Natural killer cell (primary cell): ENCODE data around the gene SNX9. TPM values are rescaled to one million over a fixed set of nuclear protein-coding genes. Genes with fewer than 3 reads are reported as not detected.

Source experiments
- ATAC-seq, 3 donors: fragments of 150-1000 bp in 2 of 3; fragments of 200-7000 bp in 1 of 3; cut with Tn5 transposase; 1 replicate in 1 of 3; 2 replicates in 2 of 3; pipeline ENCODE4 v1.10.0; 2021; ENCODE audit warnings: mild to moderate bottlenecking in 2 of 3, moderate library complexity in 2 of 3
- DNase-seq, 2 donors: peaks; one replicate each; pipeline versions ENCODE4 v3.0.0 to v3.0.0-alpha.2; 2013 to 2021; ENCODE audit warnings: mixed read lengths in 1 of 2
- H3K27ac ChIP-seq: one replicate; pipeline ENCODE4 v1.5.1; 2013; ENCODE audit warnings: mild to moderate bottlenecking, low read length
- H3K27me3 ChIP-seq: one replicate; pipeline ENCODE4 v1.6.1; 2013; ENCODE audit warnings: low read length; ENCODE audit not compliant: control insufficient read depth, insufficient read depth
- H3K36me3 ChIP-seq: one replicate; pipeline ENCODE4 v1.6.1; 2013; ENCODE audit warnings: low read length; ENCODE audit not compliant: control insufficient read depth, insufficient read depth
- H3K4me1 ChIP-seq: one replicate; pipeline ENCODE4 v1.6.1; 2013; ENCODE audit warnings: low read length; ENCODE audit not compliant: control insufficient read depth, insufficient read depth
- H3K4me3 ChIP-seq: one replicate; pipeline ENCODE4 v1.5.1; 2013; ENCODE audit warnings: low read length
- H3K9me3 ChIP-seq: one replicate; pipeline ENCODE4 v1.6.1; 2013; ENCODE audit warnings: low read length; ENCODE audit not compliant: control insufficient read depth, insufficient read depth
- H3K27ac Mint-ChIP-seq, 2 donors: one replicate each; pipeline ENCODE4 v1.8.0; 2022; ENCODE audit warnings: mild to moderate bottlenecking in 2 of 2, mixed read lengths in 2 of 2, moderate library complexity in 1 of 2
- H3K27me3 Mint-ChIP-seq, 2 donors: one replicate each; pipeline ENCODE4 v1.8.0; 2022; ENCODE audit warnings: low read depth in 2 of 2, mixed read lengths in 2 of 2
- H3K36me3 Mint-ChIP-seq: one replicate; pipeline ENCODE4 v1.8.0; 2022; ENCODE audit warnings: mixed read lengths
- H3K4me1 Mint-ChIP-seq, 2 donors: one replicate each; pipeline ENCODE4 v1.8.0; 2022; ENCODE audit warnings: mixed read lengths in 2 of 2
- H3K4me3 Mint-ChIP-seq: one replicate; pipeline ENCODE4 v1.8.0; 2022; ENCODE audit warnings: mild to moderate bottlenecking, moderate library complexity, mixed read lengths
- H3K9me3 Mint-ChIP-seq, 2 donors: one replicate each; pipeline ENCODE4 v1.8.0; 2022; ENCODE audit warnings: mixed read lengths in 2 of 2
- WGBS: methylation state at CpG from one replicate; pipeline ENCODE4 v1.1.7; 2013; ENCODE audit warnings: missing lambda C conversion rate; ENCODE audit not compliant: insufficient coverage; 5-methylcytosine and 5-hydroxymethylcytosine counted together
- intact Hi-C: fragments of 100-400 bp; cut with micrococcal nuclease; formaldehyde crosslinking; loops from one replicate; pipeline ENCODE4 v1.14.2; 2022
- total RNA-seq, 4 donors: library from RNA; stranded (reverse); fragments of 120-200 nt in 1 of 4; gene quantifications; one replicate each; pipeline versions ENCODE4 v1.2.3 to v1.2.4, GENCODE V29; 2013 to 2022
- TF ChIP-seq, protein P1 (sequence below): fragments of 200-600 bp; IDR thresholded peaks from one replicate; pipeline ENCODE4 v1.8.0; 2022; ENCODE audit warnings: antibody characterized with exemption

SNX9 gene
- total RNA-seq, 3 donors from 2014 or later (not counting 1 experiment from before 2014, with no cell fraction given) = 6.0 to 9.7 (median 7.3) TPM

DNA sequence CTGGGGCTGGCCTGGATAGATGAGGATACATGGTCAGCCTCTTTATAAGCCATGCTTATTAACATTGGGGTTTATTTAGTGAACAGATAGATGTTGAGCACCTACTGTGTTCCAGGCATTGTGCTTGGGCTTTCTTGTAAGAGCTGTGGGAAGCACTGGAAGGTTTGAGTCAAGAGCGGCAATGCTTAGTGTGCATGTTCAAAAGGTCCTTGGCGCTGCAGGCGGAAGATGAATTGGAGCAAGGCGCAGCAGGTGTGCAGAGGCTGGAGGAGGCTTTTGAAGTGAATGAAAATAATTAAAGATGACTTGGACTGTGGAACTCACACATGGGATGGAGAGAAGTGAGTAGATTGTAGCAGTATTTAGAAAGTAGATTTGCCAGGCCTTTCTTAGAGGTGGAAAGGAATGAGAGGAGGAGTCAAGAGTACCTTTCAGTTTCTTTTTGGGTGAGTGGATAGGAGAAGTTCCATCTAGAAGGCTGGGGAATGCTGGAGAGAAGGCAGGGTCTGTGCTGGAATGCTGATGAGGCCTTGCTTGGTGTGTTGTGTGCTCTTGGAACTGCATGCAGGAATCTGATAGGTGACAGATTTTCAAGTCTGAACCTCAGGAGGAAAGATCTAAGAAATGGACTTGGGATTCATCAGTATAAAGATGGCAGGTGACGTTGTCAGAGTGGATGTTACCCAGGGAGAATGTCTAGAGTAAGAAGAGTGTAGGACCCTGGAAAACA is 26.4 kb downstream of the SNX9 start:
- no peaks in the 10 kb centered on the region for H3K27me3 ChIP-seq
- H3K36me3 ChIP-seq = no peaks in the 10 kb centered on the region
- peaks cover 4 to 11% of the 10 kb centered on the region in 2 donors for H3K9me3 Mint-ChIP-seq
- H3K4me3 Mint-ChIP-seq = no peak overlapping the region
- peaks cover 6 to 29% of the 10 kb centered on the region in 2 donors for H3K4me1 Mint-ChIP-seq
- H3K36me3 Mint-ChIP-seq = peaks cover 14% of the 10 kb centered on the region
- intact Hi-C loops = no loop called here
- WGBS = 99% methylated on average over 5 of the region's 5 CpGs
- ATAC-seq (no peak), DNase-seq (no peak)
- H3K9me3 ChIP-seq = peaks cover 8% of the 10 kb centered on the region
- no peak overlapping the region for H3K27ac ChIP-seq
- H3K27ac Mint-ChIP-seq = no peak overlapping the region
- no peaks in the 10 kb centered on the region for H3K27me3 Mint-ChIP-seq
- TF ChIP-seq, protein P1, sequence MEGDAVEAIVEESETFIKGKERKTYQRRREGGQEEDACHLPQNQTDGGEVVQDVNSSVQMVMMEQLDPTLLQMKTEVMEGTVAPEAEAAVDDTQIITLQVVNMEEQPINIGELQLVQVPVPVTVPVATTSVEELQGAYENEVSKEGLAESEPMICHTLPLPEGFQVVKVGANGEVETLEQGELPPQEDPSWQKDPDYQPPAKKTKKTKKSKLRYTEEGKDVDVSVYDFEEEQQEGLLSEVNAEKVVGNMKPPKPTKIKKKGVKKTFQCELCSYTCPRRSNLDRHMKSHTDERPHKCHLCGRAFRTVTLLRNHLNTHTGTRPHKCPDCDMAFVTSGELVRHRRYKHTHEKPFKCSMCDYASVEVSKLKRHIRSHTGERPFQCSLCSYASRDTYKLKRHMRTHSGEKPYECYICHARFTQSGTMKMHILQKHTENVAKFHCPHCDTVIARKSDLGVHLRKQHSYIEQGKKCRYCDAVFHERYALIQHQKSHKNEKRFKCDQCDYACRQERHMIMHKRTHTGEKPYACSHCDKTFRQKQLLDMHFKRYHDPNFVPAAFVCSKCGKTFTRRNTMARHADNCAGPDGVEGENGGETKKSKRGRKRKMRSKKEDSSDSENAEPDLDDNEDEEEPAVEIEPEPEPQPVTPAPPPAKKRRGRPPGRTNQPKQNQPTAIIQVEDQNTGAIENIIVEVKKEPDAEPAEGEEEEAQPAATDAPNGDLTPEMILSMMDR = no peak
- no peak overlapping the region for H3K4me3 ChIP-seq
- no peaks in the 10 kb centered on the region for H3K4me1 ChIP-seq

DNA sequence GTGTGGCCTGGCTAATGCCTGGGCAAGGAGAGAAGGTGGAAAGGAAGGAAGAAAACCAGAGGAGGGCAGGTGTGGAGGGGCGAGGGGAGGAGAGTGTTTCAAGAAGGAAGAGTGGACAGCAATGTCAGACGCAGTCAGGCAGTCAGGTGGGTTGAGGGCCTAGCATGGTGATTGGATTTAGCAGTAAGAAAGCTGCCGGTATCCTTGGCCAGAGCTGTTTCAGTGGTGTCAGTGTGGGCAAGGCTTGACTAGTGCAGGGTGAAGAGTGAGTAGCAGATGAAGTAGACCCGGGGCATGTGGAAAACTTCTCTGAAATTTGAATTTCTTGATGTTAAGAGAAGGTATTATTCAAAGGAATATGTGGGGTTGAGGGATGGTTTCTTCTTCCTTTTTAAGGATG is 27.0 kb downstream of the SNX9 start:
- H3K4me3 ChIP-seq = no peak overlapping the region
- intact Hi-C loops = no loop called here

DNA sequence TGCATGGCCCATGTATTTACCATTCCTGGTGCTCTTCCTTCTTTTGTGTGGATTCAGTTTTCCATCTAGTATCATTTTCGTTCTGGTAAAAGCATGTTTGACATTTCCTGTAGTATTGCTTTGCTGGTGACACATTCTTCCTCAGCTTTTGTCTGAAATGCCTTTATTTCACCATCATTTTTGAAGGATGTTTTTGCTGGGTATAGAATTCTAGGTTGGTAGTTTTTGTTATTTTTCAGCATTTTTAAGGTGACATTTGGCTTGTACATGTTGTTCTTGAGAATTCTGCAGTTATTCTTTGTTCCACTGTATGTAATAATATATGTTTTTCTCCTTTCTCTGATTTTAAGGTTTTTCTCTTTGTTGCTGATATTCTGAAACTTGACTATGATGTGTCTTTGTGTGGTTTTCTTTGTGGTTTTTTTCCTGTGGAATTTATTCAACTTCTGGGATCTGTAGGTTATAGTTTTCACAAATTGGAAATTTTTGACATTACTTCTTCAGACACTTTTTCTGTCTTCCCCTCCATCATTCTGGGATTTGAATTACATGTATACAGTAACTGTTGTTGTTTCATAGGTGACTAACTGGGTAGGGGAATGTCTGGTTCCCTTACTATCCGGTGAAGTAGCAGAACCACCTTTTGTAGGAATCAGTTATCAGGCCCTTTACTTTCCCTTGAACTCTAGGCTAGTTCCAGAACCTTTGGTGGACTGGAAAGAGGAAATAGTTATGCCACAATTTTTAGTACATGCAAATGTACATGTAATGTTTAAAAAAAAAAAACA is 30.2 kb downstream of the SNX9 start:
- TF ChIP-seq, protein P1 = no peak
- H3K27ac ChIP-seq = no peak overlapping the region
- intact Hi-C loops = no loop called here
- H3K4me1 Mint-ChIP-seq = peaks cover 6 to 30% of the 10 kb centered on the region in 2 donors
- DNase-seq = no peak
- H3K27me3 ChIP-seq = no peaks in the 10 kb centered on the region
- H3K9me3 Mint-ChIP-seq = peaks cover 4 to 11% of the 10 kb centered on the region in 2 donors
- H3K27ac Mint-ChIP-seq = no peak overlapping the region
- H3K36me3 Mint-ChIP-seq = peaks cover 14% of the 10 kb centered on the region
- no peak overlapping the region for H3K4me3 Mint-ChIP-seq
- H3K27me3 Mint-ChIP-seq = peaks cover 6 to 18% of the 10 kb centered on the region in 2 donors
- no peak overlapping the region for H3K4me3 ChIP-seq
- peaks cover 8% of the 10 kb centered on the region for H3K9me3 ChIP-seq
- H3K36me3 ChIP-seq = no peaks in the 10 kb centered on the region
- no peaks in the 10 kb centered on the region for H3K4me1 ChIP-seq
- no peak for ATAC-seq
- 90% methylated on average over 2 of the region's 2 CpGs for WGBS

More for the DNA sequence above, 27.0 kb downstream of the SNX9 start:
- H3K27me3 ChIP-seq = no peaks in the 10 kb centered on the region
- Mint-ChIP-seq H3K4me3 (no peak overlapping the region), H3K36me3 (peaks cover 14% of the 10 kb centered on the region), H3K9me3 (peaks cover 4 to 11% of the 10 kb centered on the region in 2 donors), H3K4me1 (peaks cover 6 to 33% of the 10 kb centered on the region in 2 donors), H3K27ac (no peak overlapping the region), H3K27me3 (peaks cover 0 to 2% of the 10 kb centered on the region in 2 donors)
- H3K36me3 ChIP-seq = no peaks in the 10 kb centered on the region
- WGBS = 94% methylated on average over 4 of the region's 4 CpGs
- ATAC-seq (no peak), DNase-seq (no peak)
- no peaks in the 10 kb centered on the region for H3K4me1 ChIP-seq
- TF ChIP-seq, protein P1 = no peak
- H3K9me3 ChIP-seq = peaks cover 8% of the 10 kb centered on the region
- no peak overlapping the region for H3K27ac ChIP-seq
